GM12801 (cell line): ENCODE results near the gene PRKACB.

ENCODE experiments used
- TF ChIP-seq, protein P1 (sequence below): IDR thresholded peaks from one replicate; pipeline ENCODE4 v1.5.1; 2011; ENCODE audit warnings: control low read depth; ENCODE audit not compliant: insufficient read length; ENCODE audit errors: extremely low read depth

PRKACB gene

DNA sequence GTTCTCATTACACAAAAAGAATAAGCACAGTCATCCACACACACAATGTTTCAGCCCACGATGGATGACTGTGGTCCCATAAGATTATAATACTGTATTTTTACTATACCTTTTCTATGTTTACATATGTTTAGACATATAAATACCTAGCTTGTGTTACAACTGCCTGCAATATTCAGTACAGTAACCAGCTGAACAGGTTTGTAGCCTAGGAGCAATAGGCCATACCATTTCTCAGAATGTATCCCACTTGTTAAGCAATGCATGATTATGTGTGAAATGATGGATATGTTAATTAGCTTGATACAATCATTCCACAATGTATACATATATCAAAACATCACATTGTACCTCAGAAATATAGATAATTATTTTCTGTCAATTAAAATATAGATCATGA, 124.3 kb downstream of the PRKACB start:
- TF ChIP-seq, protein P1, sequence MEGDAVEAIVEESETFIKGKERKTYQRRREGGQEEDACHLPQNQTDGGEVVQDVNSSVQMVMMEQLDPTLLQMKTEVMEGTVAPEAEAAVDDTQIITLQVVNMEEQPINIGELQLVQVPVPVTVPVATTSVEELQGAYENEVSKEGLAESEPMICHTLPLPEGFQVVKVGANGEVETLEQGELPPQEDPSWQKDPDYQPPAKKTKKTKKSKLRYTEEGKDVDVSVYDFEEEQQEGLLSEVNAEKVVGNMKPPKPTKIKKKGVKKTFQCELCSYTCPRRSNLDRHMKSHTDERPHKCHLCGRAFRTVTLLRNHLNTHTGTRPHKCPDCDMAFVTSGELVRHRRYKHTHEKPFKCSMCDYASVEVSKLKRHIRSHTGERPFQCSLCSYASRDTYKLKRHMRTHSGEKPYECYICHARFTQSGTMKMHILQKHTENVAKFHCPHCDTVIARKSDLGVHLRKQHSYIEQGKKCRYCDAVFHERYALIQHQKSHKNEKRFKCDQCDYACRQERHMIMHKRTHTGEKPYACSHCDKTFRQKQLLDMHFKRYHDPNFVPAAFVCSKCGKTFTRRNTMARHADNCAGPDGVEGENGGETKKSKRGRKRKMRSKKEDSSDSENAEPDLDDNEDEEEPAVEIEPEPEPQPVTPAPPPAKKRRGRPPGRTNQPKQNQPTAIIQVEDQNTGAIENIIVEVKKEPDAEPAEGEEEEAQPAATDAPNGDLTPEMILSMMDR, result no peak

DNA sequence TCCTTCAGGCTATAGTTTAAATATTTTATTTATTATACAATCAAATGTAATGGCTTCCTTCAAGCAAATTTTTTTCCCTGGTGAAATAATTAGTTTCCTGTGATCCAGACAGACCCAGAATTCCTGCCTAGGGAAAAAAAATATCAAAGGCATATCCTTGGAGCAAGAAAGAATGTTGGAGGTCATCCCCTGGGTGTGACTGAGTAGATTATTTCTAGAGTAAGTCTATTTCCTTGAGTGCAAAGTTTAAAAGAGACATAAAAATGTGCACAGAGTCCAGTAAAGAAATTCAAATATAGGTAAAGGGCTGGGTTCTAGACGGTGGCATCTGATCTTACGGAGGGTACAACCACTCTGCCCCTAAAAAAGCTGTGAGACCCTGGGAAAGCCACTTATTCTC, 125.2 kb downstream of the PRKACB start:
- TF ChIP-seq, protein P1, result no peak

DNA sequence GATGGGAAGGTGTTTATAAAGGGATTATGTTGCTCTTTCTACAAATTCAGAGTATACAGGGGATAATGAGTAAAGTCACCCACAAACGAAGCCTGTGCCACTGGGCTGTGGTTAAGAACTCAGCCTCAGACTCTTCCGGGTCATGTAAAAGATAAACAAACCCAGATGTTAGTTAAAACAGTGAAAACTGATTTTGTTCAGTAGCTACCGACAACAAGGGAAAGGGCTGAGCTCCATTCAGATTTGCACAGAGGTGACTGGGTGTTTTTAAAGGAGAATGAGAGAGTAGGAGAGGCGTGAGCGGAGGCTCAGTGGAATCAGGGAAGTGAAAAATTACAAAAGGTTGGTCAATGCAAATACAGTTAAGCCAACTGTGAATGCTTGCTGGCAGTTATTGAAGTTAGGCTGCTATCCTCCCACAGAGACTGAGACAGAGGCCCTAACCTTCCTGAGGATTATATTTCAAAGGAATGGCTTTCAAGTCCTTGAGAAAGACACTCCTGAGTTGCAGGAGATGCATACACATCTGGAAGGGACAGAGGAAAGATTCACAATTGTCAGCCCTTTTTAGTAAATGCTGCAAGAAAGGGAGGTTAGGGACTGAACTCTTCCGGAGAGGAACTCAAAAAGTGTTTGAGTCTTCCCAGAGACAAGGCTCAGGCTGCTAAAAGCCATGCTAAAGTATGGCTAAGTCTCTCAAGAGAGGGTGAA, 127.5 kb downstream of the PRKACB start:
- TF ChIP-seq, protein P1, result no peak

DNA sequence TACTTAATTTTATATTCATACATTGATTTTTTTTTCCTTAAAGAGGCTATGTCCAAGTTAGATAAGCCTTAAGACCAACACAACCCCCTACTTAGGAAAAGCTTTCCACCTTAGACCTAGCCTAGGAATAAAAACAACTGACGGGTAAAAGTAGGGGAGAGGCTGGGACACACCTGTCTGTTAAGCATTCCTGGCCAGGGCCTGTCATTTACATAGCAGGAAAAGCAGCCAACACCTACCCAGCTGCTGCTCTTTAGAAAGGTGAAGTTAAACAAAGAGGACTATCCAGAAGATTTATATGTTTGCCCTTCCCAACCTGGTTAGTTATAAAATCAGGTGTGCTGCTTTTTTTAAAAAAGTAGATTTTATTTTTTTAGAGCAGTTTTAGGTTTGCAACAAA, 128.3 kb downstream of the PRKACB start:
- TF ChIP-seq, protein P1, result no peak

DNA sequence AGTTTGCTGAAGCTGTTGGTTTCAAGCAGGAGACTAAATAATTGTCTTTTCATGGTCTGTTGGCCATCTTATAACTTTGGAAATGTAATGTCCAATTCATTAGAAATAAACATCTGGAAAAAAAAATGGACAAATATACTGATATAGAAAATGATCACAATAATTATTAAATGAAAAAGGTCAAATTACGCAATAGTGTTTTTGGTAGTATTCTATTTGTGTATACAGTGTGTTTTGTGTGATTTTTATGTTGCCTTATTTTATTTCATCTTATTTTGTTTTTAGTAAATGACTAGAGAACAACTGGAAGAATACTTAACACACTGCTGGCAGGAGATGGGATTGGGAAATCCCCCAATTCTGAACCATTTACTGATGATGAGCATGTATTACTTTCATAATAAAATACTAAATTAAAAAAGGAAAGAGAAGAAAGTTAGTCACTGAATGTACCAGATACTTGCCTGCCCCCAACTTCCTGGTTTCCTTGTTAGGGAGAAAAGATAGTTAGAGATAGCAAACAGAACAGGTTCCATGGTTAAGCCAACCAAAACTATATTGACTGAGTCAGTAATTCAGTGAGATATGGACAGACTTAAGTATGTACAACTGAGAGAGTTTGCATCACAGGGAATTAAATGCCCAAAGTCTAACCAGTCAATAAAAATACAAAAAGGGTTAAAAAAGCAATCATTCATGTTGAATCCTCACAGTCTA, 133.4 kb downstream of the PRKACB start:
- TF ChIP-seq, protein P1, result no peak

DNA sequence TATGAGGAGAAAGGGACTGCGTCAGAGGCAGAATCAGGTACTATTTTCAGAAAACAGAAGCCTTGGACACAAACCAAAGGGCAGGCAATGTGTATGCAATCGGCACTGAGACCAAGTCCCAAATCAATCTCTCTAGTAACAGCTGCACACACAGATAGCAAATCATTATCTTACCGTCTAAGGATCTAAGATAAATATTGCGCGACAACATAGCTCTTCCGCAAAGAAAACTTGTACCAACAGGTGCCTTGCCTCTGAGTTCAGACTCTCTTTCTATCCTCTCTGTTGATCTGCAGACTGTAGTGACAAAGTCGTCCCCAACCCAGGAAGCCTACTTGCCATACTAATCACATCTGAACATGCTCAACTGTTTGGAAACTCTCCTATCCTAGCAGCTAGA, 134.8 kb downstream of the PRKACB start:
- TF ChIP-seq, protein P1, result no peak

DNA sequence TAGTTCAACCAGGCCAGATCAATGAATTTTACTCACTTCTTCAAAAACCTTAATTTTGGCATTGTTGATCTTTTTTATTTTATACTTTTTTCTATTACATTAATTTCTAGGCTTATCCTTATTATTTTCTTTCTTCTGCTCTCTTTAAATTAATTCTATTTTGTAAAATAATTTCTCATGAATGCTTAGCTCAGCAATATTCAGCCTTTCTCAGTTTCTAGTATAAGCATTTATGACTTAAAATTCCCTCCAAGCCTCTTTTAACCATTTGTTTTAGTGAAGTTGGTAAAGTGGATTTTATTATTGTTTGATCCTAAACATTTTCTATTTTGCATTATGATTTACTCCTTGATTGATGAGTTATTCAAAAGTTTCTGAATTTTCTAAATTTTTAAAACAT, 136.8 kb downstream of the PRKACB start:
- TF ChIP-seq, protein P1, result no peak
